GM18505 (cell line): ENCODE data around the gene EHMT1.

Source experiments
- ATAC-seq: cut with Tn5 transposase; IDR thresholded peaks from one replicate; pipeline ENCODE4 v1.9.1; 2021; ENCODE audit not compliant: unreplicated experiment
- POLR2A ChIP-seq: IDR thresholded peaks from 4 replicates; pipeline ENCODE4 v1.6.1; 2011; ENCODE audit warnings: borderline replicate concordance; ENCODE audit not compliant: insufficient read depth, insufficient read length; ENCODE audit errors: extremely low read depth

Gene EHMT1

GRCh38 chr9:137683262-137683864 lies 64.6 kb downstream of the EHMT1 start:
- no peak for TF ChIP-seq POLR2A
- ATAC-seq, result no peak

GRCh38 chr9:137685035-137685740 lies 66.4 kb downstream of the EHMT1 start:
- TF ChIP-seq POLR2A, result no peak
- no peak for ATAC-seq

GRCh38 chr9:137685741-137686420 lies 67.1 kb downstream of the EHMT1 start:
- no peak for ATAC-seq
- no peak for TF ChIP-seq POLR2A

- no peak for ATAC-seq
- TF ChIP-seq POLR2A, result no peak
Measured at GRCh38 chr9:137688261-137688660, 69.5 kb downstream of the EHMT1 start.

DNA sequence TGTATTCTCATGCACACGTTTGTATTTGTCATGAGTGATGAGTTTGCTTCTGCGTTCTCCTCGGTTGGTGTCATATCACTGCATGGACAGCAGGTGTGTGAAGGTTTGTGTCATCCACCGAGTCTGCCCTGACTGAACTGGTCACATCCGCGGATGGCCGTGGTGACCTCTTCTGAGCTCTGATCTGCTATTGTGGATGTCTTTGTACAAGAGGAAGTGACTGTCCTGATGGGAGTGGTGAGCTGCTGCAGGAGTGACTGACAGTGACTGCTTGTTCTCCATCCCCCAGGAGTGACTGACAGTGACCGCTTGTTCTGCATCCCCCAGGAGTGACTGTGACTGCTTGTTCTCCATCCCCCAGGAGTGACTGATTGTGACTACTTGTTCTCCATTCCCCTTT lies 69.9 kb downstream of the EHMT1 start:
- no peak for ATAC-seq
- no peak for TF ChIP-seq POLR2A

- ATAC-seq, result no peak
- no peak for TF ChIP-seq POLR2A
Measured at GRCh38 chr9:137689745-137690529, 71.1 kb downstream of the EHMT1 start.

- ATAC-seq, result no peak
- TF ChIP-seq POLR2A, result no peak
Measured at GRCh38 chr9:137690930-137691645, 72.3 kb downstream of the EHMT1 start.

DNA sequence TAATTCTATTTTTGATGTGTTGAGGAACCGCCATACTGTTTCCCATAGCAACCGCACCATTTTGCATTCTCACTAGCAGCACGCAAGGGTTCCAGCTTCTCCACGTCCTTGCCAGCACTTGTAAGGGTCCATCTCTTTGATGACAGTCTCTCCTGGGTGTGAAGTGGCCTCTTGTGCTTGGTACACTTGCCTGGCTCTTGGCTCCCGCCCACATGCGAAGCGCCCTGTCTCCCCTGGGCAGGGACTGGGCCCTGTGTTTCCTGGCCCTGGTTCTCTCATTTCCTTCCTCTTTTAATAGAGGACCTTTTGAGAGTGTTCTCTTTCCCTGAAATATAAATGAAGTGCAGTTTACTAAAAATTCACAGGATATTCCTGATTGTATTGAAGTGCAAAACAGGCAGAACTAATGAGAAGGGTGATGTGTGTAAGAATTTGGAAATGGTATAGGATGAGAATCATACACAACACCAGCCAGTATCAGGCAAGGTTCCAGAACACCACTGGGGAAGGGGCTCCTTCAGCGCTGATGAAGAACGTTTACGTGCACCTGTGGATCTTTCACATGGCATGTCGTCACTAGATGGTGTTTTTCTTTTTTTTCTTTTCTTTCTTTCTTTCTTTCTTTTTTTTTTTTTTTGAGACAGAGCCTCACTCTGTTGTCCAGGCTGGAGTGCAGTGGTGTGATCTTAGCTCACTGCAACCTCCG lies 73.0 kb downstream of the EHMT1 start:
- no peak for TF ChIP-seq POLR2A
- no peak for ATAC-seq

- TF ChIP-seq POLR2A, result no peak
- no peak for ATAC-seq
Measured at GRCh38 chr9:137694236-137694959, 75.6 kb downstream of the EHMT1 start.

- no peak for ATAC-seq
Measured at GRCh38 chr9:137694962-137695875, 76.4 kb downstream of the EHMT1 start.

More at GRCh38 chr9:137694962-137695875, 76.4 kb downstream of the EHMT1 start:
- TF ChIP-seq POLR2A, result no peak
